ENCODE results near the gene BAIAP2L1. TPM values are rescaled to one million over a fixed set of nuclear protein-coding genes. Genes with fewer than 3 reads are reported as not detected.

The BAIAP2L1 gene
- total and polyA plus RNA-seq, 2 of the 8 experiments (the other 6 are each of a cell fraction or from before 2014, with no cell fraction given), result 19.2 to 42.9 TPM

- Histone ChIP-seq H3K23ac (ENCODE audit: insufficient read length) (no peak overlapping the region), H3K79me2 (ENCODE audit: control insufficient read depth in 1 of 2, insufficient read depth in 2 of 2, low read length in 2 of 2) (peaks cover 0 to 6% of the 10 kb centered on the region in 2 experiments; a peak in 2 of 4 replicates)
- 96% methylated on average over 15 of the region's 15 CpGs; no CpG with 5 or more reads in 1 of the 2 experiments for WGBS, 2 experiments (ENCODE audit: extremely low coverage in 1 of 2, insufficient coverage in 1 of 2, insufficient read length in 1 of 2, insufficient replicate concordance in 2 of 2, low coverage in 1 of 2, low lambda C conversion rate in 2 of 2, missing lambda C conversion rate in 1 of 2)
These were observed 106.6 kb downstream of the BAIAP2L1 start for GRCh38 chr7:98294326-98294725.

More at GRCh38 chr7:98294326-98294725, 106.6 kb downstream of the BAIAP2L1 start:
- Histone ChIP-seq H3K79me1 (ENCODE audit: low read depth, low read length) (no peaks in the 10 kb centered on the region; the same call in 1 of the 2 replicates), H3K36me3 (ENCODE audit: control insufficient read depth in 2 of 4, insufficient read depth in 4 of 4, low read length in 3 of 4) (peaks cover 7 to 20% (median 12%) of the 10 kb centered on the region in 4 experiments; a peak in 7 of 8 replicates), H3K14ac (ENCODE audit: insufficient read length) (no peak overlapping the region), H3K27ac (ENCODE audit: low read depth, low read length) (no peak overlapping the region), H2BK12ac (ENCODE audit: low read depth, low read length) (no peak overlapping the region), H2BK20ac (ENCODE audit: low read length) (no peak overlapping the region), H2BK15ac (ENCODE audit: low read length) (no peak overlapping the region), H2AFZ (ENCODE audit: low read length) (no peak overlapping the region), H4K5ac (ENCODE audit: insufficient read length, low read depth, low read length) (no peak overlapping the region), H3K56ac (replicated peaks; ENCODE audit: insufficient read length, low read depth, low read length) (no peak overlapping the region), H3K23me2 (ENCODE audit: low read depth, low read length) (no peaks in the 10 kb centered on the region), H3K9me3 (ENCODE audit: insufficient read depth in 2 of 2, low read depth in 1 of 2, low read length in 1 of 2) (no peaks in the 10 kb centered on the region), H4K8ac (ENCODE audit: extremely low read depth, insufficient read depth, low read length) (no peak overlapping the region), H2BK120ac (replicated peaks; ENCODE audit: low read depth, low read length) (no peak overlapping the region), H3K4ac (replicated peaks; ENCODE audit: insufficient read length, low read depth, low read length) (no peak overlapping the region), H3K4me1 (replicated peaks in 1 of 4; ENCODE audit: control insufficient read depth in 3 of 4, insufficient read depth in 4 of 4, low read length in 3 of 4) (peaks cover 0 to 10% (median 3%) of the 10 kb centered on the region in 4 experiments; a peak in 5 of 7 replicates), H2BK5ac (ENCODE audit: low read depth, low read length) (no peak overlapping the region), H2AK5ac (ENCODE audit: low read depth, low read length) (no peak overlapping the region), H3K27me3 (replicated peaks in 1 of 4; ENCODE audit: control insufficient read depth in 3 of 4, extremely low read depth in 1 of 4, insufficient read depth in 3 of 4, low read length in 3 of 4) (no peaks in the 10 kb centered on the region), H3K4me2 (ENCODE audit: insufficient read depth in 1 of 2, low read depth in 2 of 2, low read length in 2 of 2) (no peak overlapping the region), H3K9ac (replicated peaks in 1 of 4; ENCODE audit: extremely low read depth in 1 of 4, low read depth in 3 of 4, low read length in 3 of 4) (no peak overlapping the region; a peak in 1 of 7 replicates), H4K20me1 (replicated peaks in 1 of 2; ENCODE audit: control insufficient read depth in 1 of 2, insufficient read depth in 2 of 2, low read length in 2 of 2) (peaks cover 21 to 23% of the 10 kb centered on the region in 2 experiments), H3K18ac (ENCODE audit: extremely low read depth, low read length) (no peak overlapping the region), H4K91ac (replicated peaks; ENCODE audit: insufficient read length, low read length) (no peak overlapping the region), H3K4me3 (ENCODE audit: extremely low read depth in 1 of 4, insufficient read depth in 2 of 4, low read depth in 3 of 4, low read length in 4 of 4) (no peak overlapping the region)
- ChIA-PET CTCF (ENCODE audit: partially characterized antibody) (interaction anchor here (0.6 to 8.1 kb wide), 22 partner anchors 8 to 547 kb away, joined by 3 to 57 read pairs (median 4); partner anchors contain the start of gene BAIAP2L1), POLR2A (ENCODE audit: partially characterized antibody) (interaction anchor here (1.4 to 1.5 kb wide), 2 partner anchors 11 to 12 kb away, joined by 5 to 7 read pairs; no protein-coding TSS in a partner anchor)
- no peak for FAIRE-seq
- no peak for TF ChIP-seq CBX5 (IDR thresholded peaks at IDR 0.05; ENCODE audit: low read depth, low read length)
- TF ChIP-seq TAF1 (IDR thresholded peaks at IDR 0.05; ENCODE audit: low read depth, low read length), result no peak
- no peak for TF ChIP-seq TEAD4 (IDR thresholded peaks at IDR 0.05; ENCODE audit: low read depth, low read length)
- TF ChIP-seq SUZ12 (IDR thresholded peaks at IDR 0.05; ENCODE audit: low read length), result no peak
- no peak for TF ChIP-seq SP2 (IDR thresholded peaks at IDR 0.05; ENCODE audit: low read length)
- DNase-seq (ENCODE audit: low read depth in 1 of 2, low spot score in 2 of 2), result no peak
